Tibial artery (tissue), 4 donors: ENCODE measurements around the gene SLC7A6.
A peak's percentile ranks its signal among the peaks of the same experiment; 100 is the strongest.

Experiments used
- DNase-seq, 2 donors: peaks; one replicate each; pipeline ENCODE4 v3.0.0-alpha.2; 2019
- H3K27ac ChIP-seq, 2 donors: fragments of 200-600 bp; sonication (generic) in 1 of 2; 1 replicate in 1 of 2; 2 replicates in 1 of 2; pipeline ENCODE4 v1.5.1; 2018 to 2019; ENCODE audit warnings: mild to moderate bottlenecking in 1 of 2
- H3K27me3 ChIP-seq, 2 donors: fragments of 200-600 bp; sonication (generic) in 1 of 2; one replicate each; pipeline versions ENCODE4 v1.5.1 to v1.6.0; 2016 to 2019
- H3K36me3 ChIP-seq, 3 donors: fragments of 200-600 bp; sonication (generic) in 2 of 3; one replicate each; pipeline ENCODE4 v1.5.1; 2016 to 2019; ENCODE audit warnings: mild to moderate bottlenecking in 2 of 3
- H3K4me1 ChIP-seq, 4 donors: fragments of 200-600 bp; sonication (generic) in 2 of 4; 1 replicate in 3 of 4; 2 replicates in 1 of 4; pipeline ENCODE4 v1.5.1; 2016 to 2019
- H3K4me3 ChIP-seq, 2 donors: fragments of 200-600 bp; sonication (generic) in 1 of 2; 1 replicate in 1 of 2; 2 replicates in 1 of 2; pipeline ENCODE4 v1.5.1; 2018 to 2019; ENCODE audit warnings: mild to moderate bottlenecking in 2 of 2
- H3K9me3 ChIP-seq, 3 donors: fragments of 200-600 bp; sonication (generic) in 1 of 3; one replicate each; pipeline ENCODE4 v1.5.1; 2016 to 2019
- intact Hi-C: fragments of 100-400 bp; cut with DNase I; formaldehyde crosslinking; loops from one replicate; pipeline ENCODE4 v1.15.0; 2023; ENCODE audit warnings: low total_unique reads
- TF ChIP-seq, protein P1 (sequence below), 2 experiments: fragments of 200-600 bp in 1 of 2; fragments of 450-650 bp in 1 of 2; IDR thresholded peaks; one replicate each; pipeline ENCODE4 v1.5.1; 2017 to 2019; ENCODE audit warnings: antibody characterized with exemption in 2 of 2, mild to moderate bottlenecking in 1 of 2, moderate library complexity in 1 of 2

Gene SLC7A6

DNA sequence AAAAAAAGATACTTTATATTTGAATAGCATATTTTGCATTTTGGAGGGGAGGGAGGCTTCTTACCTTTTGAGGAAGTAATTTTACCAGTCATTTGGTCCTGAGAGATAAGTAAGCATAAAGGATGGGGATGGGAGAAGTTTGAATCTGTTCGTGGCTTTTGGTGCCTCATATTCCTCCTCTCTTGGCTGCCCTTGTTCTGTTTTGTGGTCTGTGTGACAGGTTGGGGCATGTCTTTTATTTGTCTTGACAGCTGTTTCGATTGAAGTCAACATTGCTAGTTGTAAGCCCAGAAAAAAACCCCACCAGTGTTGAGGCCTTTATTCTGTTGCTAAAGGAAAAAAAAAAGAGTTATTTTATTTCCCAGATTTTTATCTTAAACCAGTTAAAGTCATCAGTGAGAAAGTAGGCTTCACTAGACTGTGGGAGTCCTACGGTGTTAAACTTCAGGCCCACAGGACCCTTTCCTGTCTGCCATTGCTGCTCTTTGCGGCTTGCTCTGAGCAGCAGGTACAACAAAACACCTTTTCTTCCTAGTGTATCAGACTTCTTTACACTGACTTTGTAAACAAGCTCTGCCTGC is 11.4 kb downstream of the SLC7A6 start:
- no peaks in the 10 kb centered on the region for H3K9me3 ChIP-seq
- H3K36me3 ChIP-seq = peaks cover 10 to 24% (median 19%) of the 10 kb centered on the region in 3 donors
- TF ChIP-seq, protein P1, sequence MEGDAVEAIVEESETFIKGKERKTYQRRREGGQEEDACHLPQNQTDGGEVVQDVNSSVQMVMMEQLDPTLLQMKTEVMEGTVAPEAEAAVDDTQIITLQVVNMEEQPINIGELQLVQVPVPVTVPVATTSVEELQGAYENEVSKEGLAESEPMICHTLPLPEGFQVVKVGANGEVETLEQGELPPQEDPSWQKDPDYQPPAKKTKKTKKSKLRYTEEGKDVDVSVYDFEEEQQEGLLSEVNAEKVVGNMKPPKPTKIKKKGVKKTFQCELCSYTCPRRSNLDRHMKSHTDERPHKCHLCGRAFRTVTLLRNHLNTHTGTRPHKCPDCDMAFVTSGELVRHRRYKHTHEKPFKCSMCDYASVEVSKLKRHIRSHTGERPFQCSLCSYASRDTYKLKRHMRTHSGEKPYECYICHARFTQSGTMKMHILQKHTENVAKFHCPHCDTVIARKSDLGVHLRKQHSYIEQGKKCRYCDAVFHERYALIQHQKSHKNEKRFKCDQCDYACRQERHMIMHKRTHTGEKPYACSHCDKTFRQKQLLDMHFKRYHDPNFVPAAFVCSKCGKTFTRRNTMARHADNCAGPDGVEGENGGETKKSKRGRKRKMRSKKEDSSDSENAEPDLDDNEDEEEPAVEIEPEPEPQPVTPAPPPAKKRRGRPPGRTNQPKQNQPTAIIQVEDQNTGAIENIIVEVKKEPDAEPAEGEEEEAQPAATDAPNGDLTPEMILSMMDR (IDR thresholded peaks at IDR 0.05) = no peak
- H3K4me1 ChIP-seq = peaks cover 0 to 29% (median 17%) of the 10 kb centered on the region in 4 donors
- intact Hi-C loops = no loop called here
- no peak overlapping the region for H3K4me3 ChIP-seq
- peak overlapping the region; percentile 66 to 68 for H3K27ac ChIP-seq
- no peak for DNase-seq
- H3K27me3 ChIP-seq = no peaks in the 10 kb centered on the region

DNA sequence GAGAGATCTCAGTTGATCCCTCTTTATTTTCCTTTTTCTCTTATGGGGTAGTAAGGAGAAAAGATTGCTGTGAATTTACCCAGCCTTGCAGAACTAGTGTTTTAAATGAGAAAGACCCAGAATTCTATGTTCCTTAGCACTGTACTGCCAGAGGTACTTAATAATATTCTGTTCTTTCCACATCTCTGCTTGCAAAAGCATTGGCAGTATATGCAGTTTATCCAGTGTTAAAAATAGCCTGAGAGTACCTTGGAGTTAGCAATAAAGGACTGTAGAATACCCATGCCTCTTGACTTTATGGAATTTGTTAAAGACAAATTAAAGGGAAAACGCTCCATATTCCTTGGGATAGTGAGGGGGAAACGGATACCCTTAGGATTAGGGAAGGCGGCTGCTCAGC is 11.9 kb downstream of the SLC7A6 start:
- intact Hi-C loops = no loop called here
- peaks cover 0 to 29% (median 16%) of the 10 kb centered on the region in 4 donors for H3K4me1 ChIP-seq
- no peak for DNase-seq
- no peak overlapping the region for H3K4me3 ChIP-seq
- peaks cover 10 to 26% (median 23%) of the 10 kb centered on the region in 3 donors for H3K36me3 ChIP-seq
- no peaks in the 10 kb centered on the region for H3K9me3 ChIP-seq
- H3K27me3 ChIP-seq = no peaks in the 10 kb centered on the region
- TF ChIP-seq, protein P1 (IDR thresholded peaks at IDR 0.05) = no peak
- peak overlapping the region; percentile 66 to 68 for H3K27ac ChIP-seq

DNA sequence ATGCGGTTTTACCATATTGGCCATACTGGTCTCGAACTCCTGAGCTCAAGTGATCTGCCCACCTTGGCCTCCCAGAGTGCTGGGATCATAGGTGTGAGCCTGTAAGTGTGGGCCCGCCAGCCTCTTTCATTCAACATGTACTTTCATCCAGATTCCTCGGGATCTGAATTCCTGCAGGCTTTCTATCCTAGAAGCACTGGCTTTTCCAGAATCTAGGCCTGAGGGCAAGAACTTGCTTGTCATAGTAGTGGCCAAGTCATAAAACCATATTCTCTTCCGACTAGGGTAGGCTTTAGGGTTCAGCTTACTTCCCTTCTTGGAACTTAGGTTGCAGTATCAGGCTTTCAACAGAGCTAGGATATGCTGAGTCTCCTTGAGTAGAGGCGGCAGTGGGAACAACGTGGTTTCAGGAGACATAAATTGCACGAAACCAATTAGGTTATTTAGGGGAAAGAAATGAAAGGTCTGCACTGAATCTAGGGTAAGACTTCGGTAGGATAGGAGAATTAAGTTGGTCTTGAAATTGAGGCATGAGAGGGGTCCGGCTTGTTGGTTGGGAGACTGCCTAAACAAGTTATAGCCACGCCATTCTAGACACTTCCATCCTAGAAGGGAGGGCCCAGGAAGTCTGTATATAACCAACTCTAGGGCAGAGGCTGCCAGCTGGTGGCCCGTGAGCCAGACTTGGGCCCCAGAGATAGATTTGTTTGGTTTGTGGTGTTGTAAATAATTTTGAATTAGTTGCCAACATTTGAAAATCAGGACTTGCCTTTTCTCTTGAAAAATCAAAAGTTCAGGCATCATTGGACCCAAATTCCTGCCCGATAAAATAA is 15.6 kb downstream of the SLC7A6 start:
- intact Hi-C loops = no loop called here
- Histone ChIP-seq H3K27ac (no peak overlapping the region), H3K4me3 (no peak overlapping the region), H3K9me3 (no peaks in the 10 kb centered on the region), H3K4me1 (peaks cover 0 to 25% (median 17%) of the 10 kb centered on the region in 4 donors), H3K27me3 (no peaks in the 10 kb centered on the region), H3K36me3 (peaks cover 6 to 24% (median 18%) of the 10 kb centered on the region in 3 donors)
- TF ChIP-seq, protein P1 (IDR thresholded peaks at IDR 0.05) = no peak
- DNase-seq = no peak

DNA sequence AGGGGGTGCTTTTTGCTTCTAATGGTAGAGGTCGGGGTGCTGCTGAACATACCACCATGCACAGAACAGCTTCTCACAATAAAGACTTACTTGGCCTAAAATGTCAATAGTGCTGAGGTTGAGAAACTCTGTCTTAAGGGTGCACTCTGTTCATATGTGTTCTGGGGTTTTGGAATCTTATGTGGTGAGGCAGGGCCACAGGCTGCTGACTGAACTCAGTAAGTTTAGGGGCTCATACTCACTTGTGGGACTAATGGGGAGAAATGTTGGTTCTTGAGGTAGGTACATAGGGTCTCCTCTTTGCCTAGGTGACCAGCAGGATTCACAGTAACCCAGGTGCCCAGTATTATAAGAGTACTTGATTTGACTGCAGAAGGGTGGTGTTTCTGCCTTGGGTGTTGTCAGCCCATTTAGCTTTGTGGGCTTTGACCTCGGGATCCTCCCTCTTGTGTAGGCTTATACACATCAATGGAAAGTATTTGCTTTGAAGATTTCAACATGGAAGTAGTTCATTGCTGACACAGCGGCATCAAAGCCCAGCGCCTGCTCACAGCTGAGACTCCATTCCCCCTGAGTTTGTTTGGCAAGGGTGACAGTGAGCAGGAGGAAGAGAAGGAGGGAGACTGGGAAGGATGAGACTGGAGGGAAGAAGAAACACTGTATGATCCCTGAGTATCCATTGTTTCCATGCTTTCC is 17.2 kb downstream of the SLC7A6 start:
- H3K27me3 ChIP-seq = no peaks in the 10 kb centered on the region
- no peak for DNase-seq
- peaks cover 0 to 18% (median 4%) of the 10 kb centered on the region in 4 donors for H3K4me1 ChIP-seq
- H3K36me3 ChIP-seq = peaks cover 6 to 21% (median 16%) of the 10 kb centered on the region in 3 donors
- intact Hi-C loops = no loop called here
- H3K4me3 ChIP-seq = no peak overlapping the region
- H3K27ac ChIP-seq = no peak overlapping the region
- TF ChIP-seq, protein P1 (IDR thresholded peaks at IDR 0.05) = no peak
- no peaks in the 10 kb centered on the region for H3K9me3 ChIP-seq

DNA sequence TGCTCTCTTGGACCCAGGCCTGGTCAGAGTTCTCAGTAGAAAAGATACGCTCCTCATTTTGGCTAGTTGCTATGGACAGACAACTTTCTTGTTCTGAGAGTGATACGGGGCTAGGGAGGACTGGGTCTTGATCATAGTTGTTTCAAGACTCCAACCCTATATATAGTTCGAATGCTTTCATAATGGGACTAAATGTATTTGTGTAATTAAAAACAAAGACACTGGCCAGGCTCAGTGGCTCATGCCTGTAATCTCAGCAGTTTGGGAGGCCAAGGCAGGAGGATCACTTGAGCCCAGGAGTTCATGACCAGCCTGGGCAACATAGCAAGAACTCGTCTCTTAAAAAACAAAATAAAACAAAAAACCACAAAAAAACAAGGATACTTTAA is 17.7 kb downstream of the SLC7A6 start:
- H3K4me1 ChIP-seq = peaks cover 0 to 18% (median 2%) of the 10 kb centered on the region in 4 donors
- intact Hi-C loops = no loop called here

More for the DNA sequence above, 17.7 kb downstream of the SLC7A6 start:
- H3K4me3 ChIP-seq = no peak overlapping the region
- no peak for DNase-seq
- TF ChIP-seq, protein P1 (IDR thresholded peaks at IDR 0.05) = no peak
- H3K9me3 ChIP-seq = no peaks in the 10 kb centered on the region
- peaks cover 6 to 21% (median 16%) of the 10 kb centered on the region in 3 donors for H3K36me3 ChIP-seq
- no peaks in the 10 kb centered on the region for H3K27me3 ChIP-seq
- H3K27ac ChIP-seq = no peak overlapping the region
